ENCODE measurements around the gene HASPIN.
"Not testable (repeated sequence)": the region's sequence is repeated elsewhere in the genome, so short reads cannot be mapped to it uniquely, and the experiment has no call there.

The HASPIN gene

GRCh38 chr17:3697103-3697476 is 26.6 kb upstream of the HASPIN start:
- DNase-seq (ENCODE audit: low spot score): no peak

DNA sequence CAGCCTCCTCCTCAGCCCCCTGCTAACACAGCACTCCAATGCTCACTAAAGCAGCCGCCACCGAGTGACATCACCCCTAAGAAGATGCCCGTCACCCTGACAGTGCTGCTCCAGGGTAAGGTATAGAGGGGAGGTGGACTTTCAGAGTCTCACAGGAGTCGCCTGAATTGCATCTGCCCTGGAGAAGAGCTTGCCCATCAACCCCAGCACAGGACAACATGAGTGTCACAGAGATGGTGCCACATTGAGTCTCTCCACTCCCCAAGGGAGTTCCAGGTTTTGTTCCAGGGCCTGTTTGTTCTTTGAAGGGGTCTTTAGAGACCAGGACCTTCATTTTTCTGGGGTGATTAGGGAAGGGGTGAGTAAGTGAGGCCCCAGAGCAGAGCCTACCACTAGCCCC is 25.6 kb upstream of the HASPIN start:
- no peak for DNase-seq (ENCODE audit: low spot score)

DNA sequence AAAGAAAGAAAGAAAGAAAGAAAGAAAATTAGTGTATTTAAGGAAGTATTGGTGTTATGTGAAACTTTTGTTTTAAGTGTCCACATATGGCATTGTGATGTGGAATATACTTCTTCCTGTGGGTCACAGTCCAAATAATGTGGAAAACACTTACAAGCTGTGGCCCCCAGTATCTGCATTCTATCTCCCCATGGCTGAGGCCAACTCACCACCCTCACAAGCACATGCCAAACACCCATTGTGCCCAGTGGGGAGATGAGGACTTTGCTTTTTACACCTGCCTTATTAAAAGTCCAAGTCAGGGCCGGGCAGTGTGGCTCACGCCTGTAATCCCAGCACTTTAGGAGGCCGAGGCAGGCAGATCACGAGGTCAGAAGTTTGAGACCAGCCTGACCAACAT is 23.8 kb upstream of the HASPIN start:
- DNase-seq (ENCODE audit: low spot score): no peak

DNA sequence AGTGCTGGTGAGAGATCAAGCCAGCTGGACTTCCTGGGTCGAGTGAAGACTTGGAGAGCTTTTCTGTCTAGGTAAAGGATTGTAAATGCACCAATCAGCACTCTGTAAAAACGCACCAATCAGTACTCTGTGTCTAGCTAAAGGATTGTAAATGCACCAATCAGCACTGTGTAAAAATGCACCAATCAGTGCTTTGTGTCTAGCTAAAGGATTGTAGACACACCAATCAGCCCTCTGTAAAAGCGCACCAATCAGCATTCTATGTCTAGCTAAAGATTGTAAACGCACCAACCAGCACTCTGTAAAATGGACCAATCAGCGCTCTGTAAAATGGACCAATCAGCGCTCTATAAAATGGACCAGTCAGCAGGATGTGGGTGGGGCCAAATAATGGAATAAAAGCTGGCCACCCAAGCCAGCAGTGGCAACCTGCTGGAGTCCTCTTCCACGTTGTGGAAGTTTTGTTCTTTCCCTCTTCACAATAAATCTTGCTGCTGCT is 21.6 kb upstream of the HASPIN start:
- DNase-seq (ENCODE audit: low spot score): not testable (repeated sequence)

DNA sequence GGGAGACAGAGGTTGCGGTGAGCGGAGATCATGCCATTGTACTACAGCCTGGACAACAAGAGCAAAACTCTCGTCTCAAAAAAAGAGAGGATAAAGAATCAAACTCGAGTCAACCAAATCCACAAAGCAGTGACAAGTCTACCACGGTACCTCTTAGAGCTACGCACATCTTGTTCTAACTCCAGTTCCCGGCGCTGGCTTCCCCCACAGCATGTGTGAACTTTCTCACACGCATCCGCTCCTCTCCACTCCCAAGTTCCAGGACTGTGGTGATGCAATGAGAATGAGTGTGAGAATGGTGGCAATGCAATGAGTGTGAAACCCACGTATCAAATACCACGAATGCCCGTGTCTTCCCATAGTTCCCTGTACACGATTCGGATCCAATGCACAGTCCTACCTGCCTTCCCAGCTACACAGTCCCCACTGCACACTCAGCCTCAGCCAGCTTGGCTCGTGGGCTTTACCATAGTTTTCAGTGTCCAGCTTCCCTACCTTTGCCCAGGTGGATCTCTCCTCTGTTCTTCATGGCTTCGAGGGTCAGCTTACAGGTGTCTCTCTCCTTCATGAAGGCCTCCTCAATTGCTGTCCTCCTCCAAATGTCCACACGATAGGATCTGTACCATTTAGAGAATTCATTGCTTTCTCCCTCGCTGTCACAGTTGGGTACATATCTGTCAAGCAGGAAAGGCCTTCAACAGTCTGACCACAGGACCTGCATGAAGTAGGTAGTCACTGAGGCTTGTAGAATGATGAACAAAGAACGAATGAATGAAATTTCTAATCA is 18.6 kb upstream of the HASPIN start:
- no peak for DNase-seq (ENCODE audit: low spot score)

DNA sequence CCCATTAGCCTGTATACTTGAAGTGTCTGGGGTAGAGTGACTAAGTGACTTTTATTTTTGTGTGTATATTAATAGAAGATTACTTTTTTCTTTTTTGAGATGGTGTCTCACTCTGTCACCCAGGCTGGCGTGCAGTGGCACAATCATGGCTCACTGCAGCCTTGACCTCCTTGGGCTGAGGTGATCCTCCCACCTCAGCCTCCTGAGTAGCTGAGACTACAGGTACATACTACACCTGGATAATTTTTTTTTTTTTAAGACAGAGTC is 18.1 kb upstream of the HASPIN start:
- DNase-seq (ENCODE audit: low spot score): not testable (repeated sequence)

DNA sequence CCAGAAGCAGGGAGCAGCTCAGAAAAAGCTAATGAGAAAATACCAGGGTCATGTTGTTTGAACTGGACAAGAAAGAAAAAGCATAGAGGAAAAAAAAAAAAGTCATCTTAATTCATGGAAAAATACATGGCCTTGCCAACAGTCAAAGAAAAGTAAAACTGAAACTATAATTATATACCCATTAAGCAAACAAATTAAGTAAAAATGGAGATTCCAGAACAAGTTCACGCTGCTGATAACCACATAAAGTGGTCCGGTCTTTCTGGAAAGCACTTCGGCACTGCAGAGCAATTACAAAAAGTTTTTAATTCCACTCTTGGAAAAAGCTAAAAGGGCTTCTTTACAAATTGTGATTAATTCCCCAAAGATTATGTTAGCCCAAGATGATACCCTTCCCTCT is 15.3 kb upstream of the HASPIN start:
- DNase-seq (ENCODE audit: low spot score): no peak

GRCh38 chr17:3710951-3711383 is 12.7 kb upstream of the HASPIN start:
- no peak for DNase-seq (ENCODE audit: low spot score)

DNA sequence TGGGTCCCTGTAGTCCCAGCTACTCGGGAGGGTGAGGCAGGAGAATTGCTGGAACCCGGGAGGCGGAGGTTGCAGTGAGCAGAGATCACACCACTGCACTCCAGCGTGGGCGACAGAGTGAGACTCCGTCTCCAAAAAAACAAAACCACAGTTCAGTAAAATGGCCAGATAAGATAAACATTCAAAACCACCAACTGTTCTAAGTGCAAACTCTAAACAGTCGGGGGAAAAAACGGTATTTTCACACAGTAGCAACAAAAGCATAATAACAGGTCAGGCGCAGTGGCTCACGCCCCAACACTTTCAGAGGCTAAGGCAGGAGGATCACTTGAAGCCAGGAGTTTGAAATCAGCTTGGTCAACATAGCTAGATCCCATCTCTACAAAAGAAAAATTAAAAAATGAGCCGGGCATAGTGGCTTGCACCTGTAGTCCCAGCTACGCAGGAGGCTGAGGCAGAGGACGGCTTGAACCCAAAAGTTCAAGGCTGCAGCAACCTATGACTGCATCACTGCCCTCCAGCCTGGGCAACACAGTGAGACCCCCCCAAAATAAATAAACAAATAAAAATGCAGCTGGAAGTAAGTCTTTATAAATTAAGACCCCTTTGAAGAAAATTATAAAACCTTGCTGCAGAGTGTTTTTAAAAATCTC is 10.8 kb upstream of the HASPIN start:
- DNase-seq (ENCODE audit: low spot score): no peak

DNA sequence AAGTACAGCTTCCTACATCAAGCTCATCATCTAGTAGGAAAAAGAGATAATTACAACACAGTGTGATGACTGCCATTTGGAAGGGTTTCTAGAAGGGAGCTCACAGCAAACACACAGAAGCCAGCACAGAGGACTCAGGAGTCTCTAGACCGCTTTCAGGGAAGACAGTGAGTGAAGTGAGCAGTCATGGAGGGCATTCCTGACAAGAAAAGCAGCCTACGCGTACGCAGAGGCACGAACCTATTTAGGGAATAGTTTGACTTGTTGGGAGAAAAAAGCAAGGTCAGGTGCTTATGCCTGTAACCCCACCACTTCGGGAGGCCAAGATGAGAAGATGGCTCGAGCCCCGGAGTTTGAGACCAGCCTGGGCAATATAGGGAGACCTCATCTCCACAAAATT is 8.4 kb upstream of the HASPIN start:
- no peak for DNase-seq (ENCODE audit: low spot score)

- DNase-seq (ENCODE audit: low spot score): no peak
Measured at GRCh38 chr17:3718201-3718600, 5.5 kb upstream of the HASPIN start.

- no peak for DNase-seq (ENCODE audit: low spot score)
Measured at GRCh38 chr17:3719265-3719664, 4.4 kb upstream of the HASPIN start.

DNA sequence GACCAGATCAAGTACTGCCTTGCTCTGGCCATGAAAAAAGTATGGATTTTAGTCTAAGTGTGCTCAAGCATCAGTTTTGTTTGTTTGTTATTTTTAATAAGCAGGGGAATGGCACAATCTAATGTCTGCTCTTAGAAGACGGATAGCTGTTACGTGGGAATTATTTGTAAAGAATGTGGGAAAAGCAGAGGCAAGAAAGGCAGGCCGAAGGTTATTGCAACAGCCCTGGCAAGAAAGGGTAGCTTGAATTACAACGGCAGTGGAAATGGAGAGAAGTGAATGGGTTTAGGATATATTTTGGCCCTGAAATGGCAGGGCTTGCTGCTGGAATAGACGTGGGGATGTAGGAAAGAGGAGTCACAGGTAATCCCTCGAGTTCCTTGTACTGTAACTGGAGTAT is 987 bp upstream of the HASPIN start:
- DNase-seq (ENCODE audit: low spot score): peak; percentile 25

DNA sequence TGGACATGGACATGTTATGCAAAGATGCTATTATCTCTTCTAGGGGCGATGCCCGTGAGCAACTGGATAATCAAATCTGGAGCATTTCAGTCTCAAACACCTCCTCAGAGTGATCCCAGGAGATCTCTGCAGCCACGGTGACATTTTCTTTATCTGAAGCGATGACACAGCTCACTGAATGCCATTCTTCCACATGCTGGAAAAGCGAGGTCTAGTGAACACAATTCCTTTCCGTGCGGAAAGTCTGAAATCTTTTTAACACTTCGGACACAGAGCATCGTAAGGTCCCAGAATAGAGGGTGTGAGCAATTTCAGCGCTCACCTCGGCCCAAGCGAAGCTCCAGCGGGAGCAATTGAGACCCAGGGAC is 531 bp upstream of the HASPIN start:
- no peak for DNase-seq (ENCODE audit: low spot score)

DNA sequence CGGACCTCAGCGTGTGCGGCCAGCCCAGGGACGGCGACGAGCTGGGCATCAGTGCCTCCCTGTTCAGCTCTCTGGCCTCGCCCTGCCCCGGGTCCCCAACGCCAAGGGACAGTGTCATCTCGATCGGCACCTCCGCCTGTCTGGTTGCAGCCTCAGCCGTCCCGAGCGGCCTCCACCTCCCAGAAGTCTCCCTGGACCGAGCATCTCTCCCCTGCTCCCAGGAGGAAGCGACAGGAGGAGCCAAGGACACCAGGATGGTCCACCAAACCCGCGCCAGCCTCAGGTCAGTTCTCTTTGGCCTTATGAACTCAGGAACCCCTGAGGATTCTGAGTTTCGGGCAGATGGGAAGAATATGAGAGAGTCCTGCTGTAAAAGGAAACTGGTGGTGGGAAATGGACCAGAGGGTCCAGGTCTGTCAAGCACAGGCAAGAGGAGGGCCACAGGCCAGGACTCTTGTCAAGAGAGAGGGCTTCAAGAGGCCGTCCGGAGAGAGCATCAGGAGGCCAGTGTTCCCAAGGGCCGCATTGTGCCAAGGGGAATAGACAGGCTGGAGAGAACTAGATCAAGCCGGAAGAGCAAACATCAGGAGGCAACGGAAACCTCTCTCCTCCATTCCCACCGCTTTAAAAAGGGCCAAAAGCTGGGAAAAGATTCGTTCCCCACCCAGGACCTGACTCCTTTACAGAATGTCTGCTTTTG is 825 bp downstream of the HASPIN start:
- DNase-seq (ENCODE audit: low spot score): no peak

GRCh38 chr17:3727041-3727440 is 3.3 kb downstream of the HASPIN start:
- DNase-seq (ENCODE audit: low spot score): no peak

DNA sequence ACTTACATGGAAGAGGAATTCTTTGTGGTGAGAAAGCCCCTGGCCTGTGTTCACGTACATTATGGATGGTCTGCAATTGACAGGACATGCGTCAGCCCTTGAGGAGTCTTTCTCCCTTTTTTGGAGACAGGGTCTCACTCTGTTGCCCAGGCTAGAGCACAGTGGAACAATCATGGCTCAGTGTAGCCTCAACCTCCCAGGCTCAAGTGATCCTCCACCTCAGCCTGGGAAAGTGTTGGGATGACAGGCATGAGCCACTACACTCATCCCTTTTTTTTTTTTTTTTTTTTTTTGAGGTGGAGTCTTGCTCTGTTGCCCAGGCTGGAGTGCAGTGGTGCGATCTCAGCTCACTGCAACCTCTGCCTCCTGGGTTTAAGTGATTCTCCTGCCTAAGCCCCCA is 4.4 kb downstream of the HASPIN start:
- not testable (repeated sequence) for DNase-seq (ENCODE audit: low spot score)

DNA sequence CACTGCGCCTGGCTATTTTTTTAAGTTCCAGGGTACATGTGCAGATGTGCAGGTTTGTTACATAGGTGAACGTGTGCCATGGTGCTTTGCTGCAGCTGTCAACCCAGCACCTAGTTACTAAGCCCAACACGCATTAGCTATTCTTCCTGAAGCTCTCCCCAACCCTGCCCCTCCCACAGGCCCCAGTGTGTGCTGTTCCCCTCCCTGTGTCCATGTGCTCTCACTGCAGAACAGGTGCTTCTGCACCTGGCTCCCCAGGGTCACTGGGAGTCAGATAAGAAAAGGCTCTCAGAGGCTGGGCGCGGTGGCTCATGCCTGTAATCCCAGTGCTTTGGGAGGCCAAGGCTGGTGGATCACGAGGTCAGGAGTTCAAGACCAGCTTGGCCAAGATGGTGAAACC is 6.2 kb downstream of the HASPIN start:
- DNase-seq (ENCODE audit: low spot score): no peak

DNA sequence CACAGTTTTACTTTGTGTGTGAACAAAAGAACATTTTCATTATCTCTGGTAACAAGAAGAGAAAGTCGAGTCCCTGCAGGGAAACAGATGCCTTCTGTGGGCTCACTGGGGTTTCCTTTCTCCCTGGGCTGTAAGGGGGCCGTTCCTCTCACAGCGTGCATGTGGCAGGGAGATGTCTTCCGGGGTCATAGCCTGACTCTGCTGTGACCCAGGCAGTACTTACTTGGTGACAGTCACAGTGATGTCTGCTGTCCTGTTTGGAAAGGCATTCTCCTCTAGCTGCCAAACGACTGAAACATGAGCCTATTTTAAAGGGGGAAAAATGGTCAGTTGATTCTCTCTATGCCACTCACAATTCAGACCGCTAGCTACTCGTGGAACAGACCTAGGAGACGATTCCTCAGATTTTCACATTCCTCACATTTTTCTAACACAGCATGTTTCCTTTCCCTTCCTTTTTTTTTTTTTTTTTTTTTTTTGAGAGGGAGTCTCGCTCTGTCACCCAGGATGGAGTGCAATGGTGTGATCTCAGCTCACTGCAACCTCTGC is 7.3 kb downstream of the HASPIN start:
- peak; percentile 18 for DNase-seq (ENCODE audit: low spot score)

DNA sequence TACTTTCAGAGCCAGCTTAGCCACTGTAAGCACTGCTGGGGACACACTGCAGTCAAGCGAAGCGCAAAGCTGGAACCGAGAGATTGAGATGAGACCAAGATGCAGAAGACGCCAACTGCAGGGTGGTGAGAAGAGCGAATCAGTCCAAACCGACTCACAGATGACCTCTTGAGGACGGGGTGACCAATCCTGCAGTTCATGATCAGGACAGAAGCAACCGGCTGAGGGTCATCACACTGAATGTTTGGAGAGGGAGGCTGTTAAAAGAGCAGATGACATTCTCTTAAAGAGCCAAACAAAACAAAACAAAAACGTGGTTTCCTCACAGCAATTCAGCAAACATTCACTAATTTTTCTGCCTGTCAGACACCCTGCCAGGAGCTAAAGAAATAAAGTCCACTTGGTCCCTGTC is 8.5 kb downstream of the HASPIN start:
- peak; percentile 31 for DNase-seq (ENCODE audit: low spot score)

DNA sequence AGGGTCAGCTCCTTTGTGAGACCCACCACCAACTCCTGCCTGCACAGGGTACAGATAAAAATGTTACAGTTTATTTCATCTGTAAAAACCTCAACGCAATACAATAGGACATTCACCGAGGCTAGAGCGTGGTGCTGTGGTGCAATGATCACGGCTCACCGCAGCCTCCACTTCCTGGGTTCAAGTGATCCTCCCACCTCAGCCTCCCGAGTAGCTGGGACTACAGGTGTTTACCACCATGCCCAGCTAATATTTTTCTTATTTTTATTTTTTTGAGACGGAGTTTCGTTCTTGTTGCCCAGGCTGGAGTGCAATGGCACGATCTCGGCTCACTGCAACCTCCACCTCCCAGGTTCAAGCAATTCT is 11.2 kb downstream of the HASPIN start:
- DNase-seq (ENCODE audit: low spot score): not testable (repeated sequence)

DNA sequence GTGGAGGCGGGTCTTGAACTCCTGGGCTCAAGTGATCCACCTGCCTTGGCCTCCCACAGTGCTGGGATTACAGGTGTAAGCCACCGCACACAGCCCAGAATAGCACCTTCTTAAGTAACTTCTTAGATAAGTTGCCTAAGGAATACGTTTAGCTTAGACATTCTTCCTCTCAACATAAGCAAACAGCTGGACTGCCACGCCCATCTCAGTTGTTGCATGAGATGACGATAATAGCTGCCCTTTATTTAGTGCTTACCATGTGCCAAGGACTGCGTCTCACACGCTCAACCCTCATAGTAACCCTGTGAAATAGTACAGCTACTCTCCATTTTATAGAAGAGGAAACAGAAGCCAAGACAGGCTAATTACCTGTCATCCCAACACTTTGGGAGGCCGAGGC is 11.8 kb downstream of the HASPIN start:
- no peak for DNase-seq (ENCODE audit: low spot score)

Measured in AG20443 (cell line).